Measurements from ENCODE around the gene FOXC2. TPM values are rescaled to one million over a fixed set of nuclear protein-coding genes. Genes with fewer than 3 reads are reported as not detected.

FOXC2 gene
- total and polyA plus RNA-seq, 4 experiments from 2014 or later: not detected

DNA sequence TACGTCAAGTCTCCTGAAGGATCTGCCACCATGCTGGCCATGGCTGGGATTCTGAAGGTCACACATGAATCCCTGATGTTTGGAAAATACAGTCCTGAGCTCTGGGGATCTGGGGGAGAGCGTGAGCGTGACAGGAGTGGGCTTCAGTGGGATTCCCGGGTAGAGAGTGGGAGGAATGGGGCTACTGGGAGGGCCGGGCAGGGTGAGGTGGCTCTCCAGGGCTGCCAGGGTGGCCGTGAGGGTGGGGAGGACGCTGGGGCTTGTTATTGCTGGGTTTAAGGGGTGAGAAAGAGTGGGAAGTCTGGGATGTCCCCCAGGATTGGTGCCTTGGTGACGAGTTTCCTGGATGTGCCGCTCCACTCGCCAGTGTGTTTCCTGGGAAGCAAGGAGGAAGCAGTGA, 43.0 kb downstream of the FOXC2 start:
- intact Hi-C loops (cut with micrococcal nuclease): no loop called here
- Histone ChIP-seq H3K27ac (ENCODE audit: low read depth, low read length) (no peak overlapping the region), H3K36me3 (ENCODE audit: insufficient read depth, low read length) (no peaks in the 10 kb centered on the region), H3K4me3 (ENCODE audit: low read length in 2 of 2) (no peak overlapping the region), H3K9me3 (ENCODE audit: control insufficient read depth in 1 of 2, low read length in 2 of 2) (no peaks in the 10 kb centered on the region), H3K4me1 (ENCODE audit: insufficient read depth, low read length) (no peaks in the 10 kb centered on the region), H3K27me3 (ENCODE audit: insufficient read depth, low read length) (no peaks in the 10 kb centered on the region)
- Mint-ChIP-seq H3K36me3 (no peaks in the 10 kb centered on the region), H3K4me1 (peaks cover 5 to 11% (median 6%) of the 10 kb centered on the region in 4 donors), H3K4me3 (no peak overlapping the region), H3K27ac (no peak overlapping the region), H3K27me3 (peaks cover 4 to 21% of the 10 kb centered on the region in 2 donors), H3K9me3 (no peaks in the 10 kb centered on the region)
- CTCF ChIA-PET (ENCODE audit: partially characterized antibody): no interaction called here
- DNase-seq: no peak
- POLR2A ChIA-PET (ENCODE audit: partially characterized antibody): no interaction called here

DNA sequence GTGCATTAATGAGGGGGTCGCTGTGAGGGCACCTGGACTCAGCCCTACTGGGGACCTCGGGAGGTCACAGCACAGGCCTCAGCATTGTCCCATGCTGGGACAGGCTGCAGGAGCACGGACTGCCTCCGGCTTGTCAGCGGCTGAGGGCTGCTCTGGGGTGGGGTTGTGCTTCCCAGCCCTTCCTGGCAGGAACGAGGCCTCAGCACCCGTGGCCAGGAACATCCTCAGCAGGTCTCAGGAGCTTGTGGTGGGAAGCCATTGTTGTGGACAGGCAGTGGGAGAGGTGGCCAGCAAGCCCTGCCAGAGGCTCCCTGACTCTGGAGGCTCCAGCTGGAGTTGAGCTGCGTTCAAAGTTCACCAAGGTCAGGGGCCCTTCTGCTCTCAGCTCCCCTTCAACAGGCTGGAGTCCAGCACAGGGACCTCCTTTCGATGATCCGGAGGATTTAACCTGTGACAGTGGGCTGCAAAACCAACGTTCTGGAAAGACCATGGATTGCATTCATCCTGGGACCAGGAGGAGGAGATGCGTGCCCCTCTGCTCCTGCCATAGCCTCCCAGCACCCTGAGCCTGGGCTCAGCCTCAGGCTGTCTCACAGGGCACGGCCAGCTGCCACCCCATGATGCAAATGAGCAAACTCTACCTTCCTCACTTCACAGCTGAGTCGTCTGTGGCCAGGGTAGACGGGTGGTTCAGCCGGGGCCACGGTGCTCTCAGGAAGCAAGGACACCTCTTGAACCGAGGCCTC, 44.3 kb downstream of the FOXC2 start:
- Mint-ChIP-seq H3K36me3 (no peaks in the 10 kb centered on the region), H3K4me3 (no peak overlapping the region), H3K9me3 (no peaks in the 10 kb centered on the region), H3K27ac (no peak overlapping the region), H3K4me1 (peaks cover 0 to 1% (median 0%) of the 10 kb centered on the region in 4 donors), H3K27me3 (peaks cover 4 to 25% of the 10 kb centered on the region in 2 donors)
- CTCF ChIA-PET (ENCODE audit: partially characterized antibody): no interaction called here
- Histone ChIP-seq H3K36me3 (ENCODE audit: insufficient read depth, low read length) (no peaks in the 10 kb centered on the region), H3K27me3 (ENCODE audit: insufficient read depth, low read length) (no peaks in the 10 kb centered on the region), H3K27ac (ENCODE audit: low read depth, low read length) (no peak overlapping the region), H3K9me3 (ENCODE audit: control insufficient read depth in 1 of 2, low read length in 2 of 2) (no peaks in the 10 kb centered on the region), H3K4me1 (ENCODE audit: insufficient read depth, low read length) (no peaks in the 10 kb centered on the region), H3K4me3 (ENCODE audit: low read length in 2 of 2) (no peak overlapping the region)
- intact Hi-C loops (cut with micrococcal nuclease): no loop called here
- no peak for DNase-seq
- POLR2A ChIA-PET (ENCODE audit: partially characterized antibody): no interaction called here

GRCh38 chr16:86611525-86611855, 44.9 kb downstream of the FOXC2 start:
- Histone ChIP-seq H3K27ac (ENCODE audit: low read depth, low read length) (no peak overlapping the region), H3K4me3 (ENCODE audit: low read length in 2 of 2) (no peak overlapping the region), H3K9me3 (ENCODE audit: control insufficient read depth in 1 of 2, low read length in 2 of 2) (no peaks in the 10 kb centered on the region), H3K27me3 (ENCODE audit: insufficient read depth, low read length) (no peaks in the 10 kb centered on the region), H3K4me1 (ENCODE audit: insufficient read depth, low read length) (no peaks in the 10 kb centered on the region), H3K36me3 (ENCODE audit: insufficient read depth, low read length) (no peaks in the 10 kb centered on the region)
- H3K27me3 Mint-ChIP-seq: peaks cover 4 to 25% of the 10 kb centered on the region in 2 donors
- H3K4me1 Mint-ChIP-seq: no peaks in the 10 kb centered on the region
- no peak overlapping the region for H3K27ac Mint-ChIP-seq
- intact Hi-C loops (cut with micrococcal nuclease): no loop called here
- H3K36me3 Mint-ChIP-seq: no peaks in the 10 kb centered on the region
- H3K9me3 Mint-ChIP-seq: no peaks in the 10 kb centered on the region
- CTCF ChIA-PET (ENCODE audit: partially characterized antibody): no interaction called here
- DNase-seq: no peak
- POLR2A ChIA-PET (ENCODE audit: partially characterized antibody): no interaction called here
- no peak overlapping the region for H3K4me3 Mint-ChIP-seq

DNA sequence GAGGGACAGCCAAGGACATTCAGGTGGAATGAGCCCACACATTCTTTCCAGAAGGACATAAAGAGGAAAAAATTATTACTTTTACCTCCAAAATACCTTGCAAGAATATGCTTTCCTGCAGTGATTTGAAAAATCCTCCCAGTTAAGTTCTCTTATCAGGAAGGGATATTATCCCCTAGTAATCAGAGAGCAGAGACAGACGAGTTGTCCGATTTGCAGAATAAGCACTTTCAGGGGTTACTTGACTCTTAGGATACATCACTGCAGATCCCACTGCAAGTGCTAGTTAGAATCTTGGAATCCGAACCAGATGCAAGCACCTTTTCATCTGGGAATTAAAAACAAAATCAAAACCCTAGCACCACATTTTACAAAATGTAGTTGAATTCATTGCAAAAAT, 45.3 kb downstream of the FOXC2 start:
- CTCF ChIA-PET (ENCODE audit: partially characterized antibody): no interaction called here
- Histone ChIP-seq H3K27me3 (ENCODE audit: insufficient read depth, low read length) (no peaks in the 10 kb centered on the region), H3K36me3 (ENCODE audit: insufficient read depth, low read length) (no peaks in the 10 kb centered on the region), H3K9me3 (ENCODE audit: control insufficient read depth in 1 of 2, low read length in 2 of 2) (no peaks in the 10 kb centered on the region), H3K4me1 (ENCODE audit: insufficient read depth, low read length) (no peaks in the 10 kb centered on the region), H3K4me3 (ENCODE audit: low read length in 2 of 2) (no peak overlapping the region), H3K27ac (ENCODE audit: low read depth, low read length) (no peak overlapping the region)
- DNase-seq: no peak
- POLR2A ChIA-PET (ENCODE audit: partially characterized antibody): no interaction called here
- H3K4me3 Mint-ChIP-seq: no peak overlapping the region
- H3K27ac Mint-ChIP-seq: no peak overlapping the region
- peaks cover 4 to 25% of the 10 kb centered on the region in 2 donors for H3K27me3 Mint-ChIP-seq
- no peaks in the 10 kb centered on the region for H3K36me3 Mint-ChIP-seq
- intact Hi-C loops (cut with micrococcal nuclease): no loop called here
- H3K9me3 Mint-ChIP-seq: no peaks in the 10 kb centered on the region
- H3K4me1 Mint-ChIP-seq: no peaks in the 10 kb centered on the region

- no peak for DNase-seq
- Mint-ChIP-seq H3K27ac (no peak overlapping the region), H3K4me1 (no peaks in the 10 kb centered on the region), H3K9me3 (no peaks in the 10 kb centered on the region), H3K4me3 (no peak overlapping the region), H3K27me3 (peaks cover 4 to 16% of the 10 kb centered on the region in 2 donors), H3K36me3 (no peaks in the 10 kb centered on the region)
- no peaks in the 10 kb centered on the region for H3K27me3 ChIP-seq (ENCODE audit: insufficient read depth, low read length)
- no peak overlapping the region for H3K27ac ChIP-seq (ENCODE audit: low read depth, low read length)
- H3K4me1 ChIP-seq (ENCODE audit: insufficient read depth, low read length): no peaks in the 10 kb centered on the region
- intact Hi-C loops (cut with micrococcal nuclease): no loop called here
- H3K4me3 ChIP-seq (ENCODE audit: low read length in 2 of 2): no peak overlapping the region
- ChIA-PET POLR2A (ENCODE audit: partially characterized antibody) (no interaction called here), CTCF (ENCODE audit: partially characterized antibody) (no interaction called here)
- no peaks in the 10 kb centered on the region for H3K36me3 ChIP-seq (ENCODE audit: insufficient read depth, low read length)
- no peaks in the 10 kb centered on the region for H3K9me3 ChIP-seq (ENCODE audit: control insufficient read depth in 1 of 2, low read length in 2 of 2)
These were observed 48.1 kb downstream of the FOXC2 start for GRCh38 chr16:86614699-86615098.

- POLR2A ChIA-PET (ENCODE audit: partially characterized antibody): no interaction called here
- Mint-ChIP-seq H3K36me3 (no peaks in the 10 kb centered on the region), H3K4me1 (no peaks in the 10 kb centered on the region), H3K9me3 (no peaks in the 10 kb centered on the region), H3K4me3 (no peak overlapping the region), H3K27me3 (peaks cover 3 to 10% of the 10 kb centered on the region in 2 donors), H3K27ac (no peak overlapping the region)
- Histone ChIP-seq H3K4me3 (ENCODE audit: low read length in 2 of 2) (no peak overlapping the region), H3K9me3 (ENCODE audit: control insufficient read depth in 1 of 2, low read length in 2 of 2) (no peaks in the 10 kb centered on the region), H3K4me1 (ENCODE audit: insufficient read depth, low read length) (no peaks in the 10 kb centered on the region), H3K27me3 (ENCODE audit: insufficient read depth, low read length) (no peaks in the 10 kb centered on the region), H3K36me3 (ENCODE audit: insufficient read depth, low read length) (no peaks in the 10 kb centered on the region), H3K27ac (ENCODE audit: low read depth, low read length) (no peak overlapping the region)
- DNase-seq: no peak
- CTCF ChIA-PET (ENCODE audit: partially characterized antibody): interaction anchor here (1.3 kb wide), 1 partner anchor 12 kb away, joined by 4 read pairs; no protein-coding TSS in a partner anchor
- intact Hi-C loops (cut with micrococcal nuclease): no loop called here
These were observed 50.3 kb downstream of the FOXC2 start for GRCh38 chr16:86616906-86617305.

- Histone ChIP-seq H3K27ac (ENCODE audit: low read depth, low read length) (no peak overlapping the region), H3K4me3 (ENCODE audit: low read length in 2 of 2) (no peak overlapping the region), H3K9me3 (ENCODE audit: control insufficient read depth in 1 of 2, low read length in 2 of 2) (no peaks in the 10 kb centered on the region), H3K36me3 (ENCODE audit: insufficient read depth, low read length) (no peaks in the 10 kb centered on the region), H3K4me1 (ENCODE audit: insufficient read depth, low read length) (no peaks in the 10 kb centered on the region), H3K27me3 (ENCODE audit: insufficient read depth, low read length) (no peaks in the 10 kb centered on the region)
- intact Hi-C loops (cut with micrococcal nuclease): no loop called here
- Mint-ChIP-seq H3K4me1 (no peaks in the 10 kb centered on the region), H3K27ac (no peak overlapping the region), H3K27me3 (peaks cover 3 to 13% of the 10 kb centered on the region in 2 donors), H3K4me3 (no peak overlapping the region), H3K36me3 (no peaks in the 10 kb centered on the region), H3K9me3 (no peaks in the 10 kb centered on the region)
- POLR2A ChIA-PET (ENCODE audit: partially characterized antibody): no interaction called here
- CTCF ChIA-PET (ENCODE audit: partially characterized antibody): no interaction called here
- DNase-seq: no peak
These were observed 52.0 kb downstream of the FOXC2 start for GRCh38 chr16:86618431-86619238.

Measured in CD4-positive, alpha-beta memory T cell (primary cell).